WTC11 (cell line): Measurements from ENCODE around the gene MRPL41.

Experiments used
- CTCF ChIP-seq: fragments of 200-600 bp; IDR thresholded peaks from 2 replicates; pipeline ENCODE4 v1.8.0; 2022; ENCODE audit warnings: antibody characterized with exemption
- ESRRA ChIP-seq: sonication (generic); formaldehyde crosslinking; IDR thresholded peaks from 2 replicates; pipeline ENCODE4 v1.8.1; 2022; ENCODE audit warnings: mild to moderate bottlenecking, missing genetic modification reagents, borderline replicate concordance
- MAX ChIP-seq: sonication (generic); formaldehyde crosslinking; IDR thresholded peaks from 2 replicates; pipeline ENCODE4 v1.8.0; 2022; ENCODE audit warnings: mild to moderate bottlenecking, missing genetic modification reagents
- NFYB ChIP-seq: sonication (generic); formaldehyde crosslinking; conservative IDR thresholded peaks from 2 replicates; pipeline ENCODE4 v1.8.0; 2022; ENCODE audit warnings: low read depth, missing genetic modification reagents

- TF ChIP-seq ESRRA (CRISPR knock-in tag), result no peak
- TF ChIP-seq CTCF, result no peak
- no peak for TF ChIP-seq NFYB (CRISPR knock-in tag)
- no peak for TF ChIP-seq MAX (CRISPR knock-in tag)
These were observed 3.5 kb downstream of the MRPL41 start for GRCh38 chr9:137555179-137555578.
